T47D (cell line): ENCODE data around the gene TLR9.

Experiments used
- DNase-seq, 2 experiments: peaks; one replicate each; pipeline versions ENCODE4 v3.0.0 to v3.0.0-alpha.2; 2011 to 2012; ENCODE audit warnings: low read depth in 1 of 2, low spot score in 1 of 2
- JUND ChIP-seq: IDR thresholded peaks from 2 replicates; pipeline ENCODE4 v1.6.1; 2012; ENCODE audit warnings: low read depth
- in situ Hi-C: cut with HindIII; loops from 2 replicates; pipeline ENCODE4 v1.10.0; 2016; ENCODE audit warnings: low sequenced_read_pairs, low pct_unique_long_range_greater_than_20kb

Gene TLR9

GRCh38 chr3:52256622-52257021, 31.2 kb upstream of the TLR9 start:
- no peak for DNase-seq
- TF ChIP-seq JUND: no peak
- in situ Hi-C loops: no loop called here

GRCh38 chr3:52256159-52256558, 30.7 kb upstream of the TLR9 start:
- no peak for TF ChIP-seq JUND
- DNase-seq: no peak
- in situ Hi-C loops: no loop called here

- TF ChIP-seq JUND: no peak
- DNase-seq: no peak
- in situ Hi-C loops: no loop called here
These were observed 29.2 kb upstream of the TLR9 start for GRCh38 chr3:52254608-52255007.

- TF ChIP-seq JUND: no peak
- in situ Hi-C loops: no loop called here
- peak in 1 of 2 experiments; percentile 55 for DNase-seq
These were observed 28.2 kb upstream of the TLR9 start for GRCh38 chr3:52253314-52254304.

GRCh38 chr3:52250122-52250521, 24.7 kb upstream of the TLR9 start:
- no peak for TF ChIP-seq JUND
- in situ Hi-C loops: no loop called here
- no peak for DNase-seq

- in situ Hi-C loops: no loop called here
- DNase-seq: no peak
- TF ChIP-seq JUND: no peak
These were observed 24.2 kb upstream of the TLR9 start for GRCh38 chr3:52249683-52250082.

- in situ Hi-C loops: no loop called here
- TF ChIP-seq JUND: no peak
- no peak for DNase-seq
These were observed 23.5 kb upstream of the TLR9 start for GRCh38 chr3:52248816-52249547.

- in situ Hi-C loops: no loop called here
These were observed 22.7 kb upstream of the TLR9 start for GRCh38 chr3:52248165-52248541.

DNA sequence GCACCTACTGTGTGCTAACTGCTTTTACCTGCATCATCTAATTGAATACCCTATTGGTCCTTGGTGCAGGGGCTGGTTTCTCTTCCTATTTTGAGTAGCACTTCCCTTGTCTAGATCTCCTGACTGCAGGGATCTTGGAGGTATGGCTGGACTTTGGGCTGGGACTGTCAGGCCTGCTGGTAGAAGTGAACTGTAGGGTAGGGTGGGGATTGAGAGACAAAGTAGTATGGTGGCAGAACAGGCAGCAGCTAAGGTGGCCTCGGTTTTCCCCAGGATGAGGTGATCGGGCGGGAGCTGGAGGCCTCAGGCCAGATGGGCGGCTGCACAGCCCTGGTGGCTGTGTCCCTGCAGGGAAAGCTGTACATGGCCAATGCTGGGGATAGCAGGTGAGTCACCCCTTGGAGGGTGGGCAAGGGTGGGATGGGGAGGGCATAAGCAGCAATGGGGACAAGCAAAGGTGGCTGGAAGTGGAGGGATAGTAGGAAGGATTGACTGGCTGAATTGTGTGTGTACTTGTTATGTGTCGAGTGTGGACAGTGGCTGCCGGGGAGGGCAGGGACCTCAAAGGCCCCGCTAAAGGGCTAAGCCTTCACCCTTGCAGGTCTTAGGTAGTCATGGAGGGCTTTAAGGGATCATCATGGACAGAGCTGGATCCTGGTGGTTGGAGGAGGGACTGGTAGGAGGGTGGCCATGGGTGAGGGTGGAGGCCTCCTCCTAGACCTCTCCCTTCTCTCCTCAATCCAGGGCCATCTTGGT, 22.1 kb upstream of the TLR9 start:
- in situ Hi-C loops: no loop called here

More at GRCh38 chr3:52248165-52248541, 22.7 kb upstream of the TLR9 start:
- no peak for TF ChIP-seq JUND
- no peak for DNase-seq

GRCh38 chr3:52246728-52247408, 21.4 kb upstream of the TLR9 start:
- in situ Hi-C loops: no loop called here
- no peak for TF ChIP-seq JUND
- DNase-seq: no peak

More for the DNA sequence above, 22.1 kb upstream of the TLR9 start:
- TF ChIP-seq JUND: no peak
- DNase-seq: no peak

DNA sequence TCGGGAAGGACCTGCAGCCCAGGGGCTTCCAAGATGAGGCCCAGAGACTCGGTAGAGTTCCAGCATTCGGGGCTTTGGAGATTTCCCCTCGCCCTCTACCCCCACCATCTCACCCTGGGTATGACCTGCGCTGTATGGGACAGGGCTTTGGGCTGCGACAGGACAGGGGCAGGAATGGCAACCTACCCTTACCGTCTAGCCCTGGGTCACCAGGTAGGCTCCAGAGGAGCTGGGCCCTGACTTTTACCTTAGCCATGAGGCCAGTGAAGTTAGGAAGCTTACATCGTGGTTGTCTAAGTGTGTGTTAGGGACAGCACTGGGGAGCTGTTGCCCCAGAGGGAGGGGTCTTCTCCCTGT, 20.8 kb upstream of the TLR9 start:
- no peak for DNase-seq
- no peak for TF ChIP-seq JUND
- in situ Hi-C loops: no loop called here
